GM23338 (cell line): ENCODE measurements around the gene ZBTB25. TPM values are rescaled to one million over a fixed set of nuclear protein-coding genes. Genes with fewer than 3 reads are reported as not detected.

ENCODE experiments used
- ATAC-seq: fragments of 200-7000 bp; cut with Tn5 transposase; 3 replicates; pipeline ENCODE4 v1.9.1; 2020
- DNase-seq: peaks from one replicate; pipeline ENCODE4 v3.0.0-alpha.2; 2015; ENCODE audit warnings: low spot score
- H2AFZ ChIP-seq: fragments of 200-600 bp; sonication (generic); 2 replicates; pipeline ENCODE4 v1.8.0; 2016; ENCODE audit warnings: antibody characterized with exemption, mild to moderate bottlenecking, moderate library complexity
- H3F3A ChIP-seq: fragments of 200-600 bp; sonication (generic); replicated peaks from 2 replicates; pipeline ENCODE4 v1.8.0; 2017; ENCODE audit warnings: antibody characterized with exemption, mixed run types, low read depth
- H3K27ac ChIP-seq: fragments of 200-600 bp; sonication (generic); 2 replicates; pipeline ENCODE4 v1.6.1; 2016; ENCODE audit warnings: low read depth
- H3K27me3 ChIP-seq: fragments of 200-600 bp; sonication (generic); 2 replicates; pipeline ENCODE4 v1.8.0; 2016; ENCODE audit warnings: mild to moderate bottlenecking, mixed run types, moderate library complexity; ENCODE audit not compliant: insufficient read depth
- H3K36me3 ChIP-seq: fragments of 200-600 bp; sonication (generic); 2 replicates; pipeline ENCODE4 v1.8.0; 2016; ENCODE audit warnings: mild to moderate bottlenecking; ENCODE audit not compliant: insufficient read depth
- H3K4me1 ChIP-seq: fragments of 200-600 bp; sonication (generic); 2 replicates; pipeline ENCODE4 v1.8.0; 2016; ENCODE audit warnings: mild to moderate bottlenecking, moderate library complexity; ENCODE audit not compliant: insufficient read depth
- H3K4me2 ChIP-seq: fragments of 200-600 bp; sonication (generic); 2 replicates; pipeline ENCODE4 v1.7.1; 2017; ENCODE audit warnings: mixed run types
- H3K4me3 ChIP-seq: fragments of 200-600 bp; sonication (generic); 2 replicates; pipeline ENCODE4 v1.6.1; 2016; ENCODE audit warnings: mixed run types
- H3K79me2 ChIP-seq: fragments of 200-600 bp; sonication (generic); replicated peaks from 2 replicates; pipeline ENCODE4 v1.8.0; 2017; ENCODE audit warnings: mild to moderate bottlenecking; ENCODE audit not compliant: insufficient read depth
- H3K9me2 ChIP-seq: fragments of 200-600 bp; sonication (generic); 2 replicates; pipeline ENCODE4 v1.8.0; 2017; ENCODE audit not compliant: insufficient read depth
- H4K20me1 ChIP-seq: fragments of 200-600 bp; sonication (generic); replicated peaks from 2 replicates; pipeline ENCODE4 v1.8.0; 2017; ENCODE audit warnings: mild to moderate bottlenecking; ENCODE audit not compliant: insufficient read depth
- H3K27ac Mint-ChIP-seq: 2 replicates; pipeline ENCODE4 v1.8.0; 2020; ENCODE audit warnings: inconsistent platforms, mild to moderate bottlenecking, moderate library complexity, mixed read lengths
- H3K27me3 Mint-ChIP-seq: 3 replicates; pipeline ENCODE4 v1.8.0; 2022; ENCODE audit warnings: low read depth, mild to moderate bottlenecking, moderate library complexity, mixed read lengths, inconsistent platforms; ENCODE audit not compliant: insufficient read depth, poor library complexity
- H3K36me3 Mint-ChIP-seq: 3 replicates; pipeline ENCODE4 v1.8.0; 2021; ENCODE audit warnings: low read depth, mild to moderate bottlenecking, inconsistent platforms, moderate library complexity, mixed read lengths
- H3K4me1 Mint-ChIP-seq: 3 replicates; pipeline ENCODE4 v1.8.0; 2020; ENCODE audit warnings: mild to moderate bottlenecking, inconsistent platforms, mixed read lengths
- H3K4me3 Mint-ChIP-seq: 3 replicates; pipeline ENCODE4 v1.8.0; 2021; ENCODE audit warnings: moderate library complexity, mild to moderate bottlenecking, inconsistent platforms, mixed read lengths
- H3K9me3 Mint-ChIP-seq: 3 replicates; pipeline ENCODE4 v1.8.0; 2020; ENCODE audit warnings: moderate library complexity, mild to moderate bottlenecking, inconsistent platforms, mixed read lengths
- CREB1 ChIP-seq: fragments of 250-450 bp; sonication (Bioruptor Pico); IDR thresholded peaks from 2 replicates; pipeline ENCODE4 v1.5.0; 2020; ENCODE audit warnings: low read depth, mild to moderate bottlenecking, moderate library complexity
- POLR2AphosphoS5 ChIP-seq: IDR thresholded peaks from 2 replicates; pipeline ENCODE4 v1.6.1; 2016; ENCODE audit warnings: antibody characterized with exemption, low read depth
- ZNF114 ChIP-seq: fragments of 250-450 bp; sonication (Bioruptor Pico); IDR thresholded peaks from 2 replicates; pipeline ENCODE4 v1.5.0; 2020; ENCODE audit warnings: mild to moderate bottlenecking, moderate library complexity
- ZNF331 ChIP-seq: fragments of 250-450 bp; sonication (Bioruptor Pico); IDR thresholded peaks from 2 replicates; pipeline ENCODE4 v1.5.0; 2020; ENCODE audit warnings: low read depth, mild to moderate bottlenecking, moderate library complexity
- polyA plus RNA-seq: library from polyadenylated mRNA; unstranded; fragments of >200 nt; fragmentation: Nextera tagmentation; extraction: Ambion mirVana; gene quantifications from 2 replicates; pipeline ENCODE4 v1.2.1, GENCODE V29; 2016
- total RNA-seq: library from RNA; depleted of rRNA; stranded (reverse); fragments of >200 nt; shearing (Covaris generic); gene quantifications from 2 replicates; pipeline ENCODE4 v1.2.3, GENCODE V29; 2014
- TF ChIP-seq, protein P1 (sequence below), 2 experiments: fragments of 200-600 bp in 1 of 2; sonication (generic) in 1 of 2; conservative IDR thresholded peaks; 2 replicates each; pipeline versions ENCODE4 v1.5.1 to v1.6.1; 2016 to 2017; ENCODE audit warnings: antibody characterized with exemption in 2 of 2, low read depth in 2 of 2, mild to moderate bottlenecking in 2 of 2, moderate library complexity in 1 of 2
- TF ChIP-seq, protein P2 (sequence below): IDR thresholded peaks from 2 replicates; pipeline ENCODE4 v1.6.1; 2016; ENCODE audit warnings: antibody characterized with exemption

Gene ZBTB25
- total and polyA plus RNA-seq, 2 experiments from 2014 or later = 5.8 to 8.0 TPM

DNA sequence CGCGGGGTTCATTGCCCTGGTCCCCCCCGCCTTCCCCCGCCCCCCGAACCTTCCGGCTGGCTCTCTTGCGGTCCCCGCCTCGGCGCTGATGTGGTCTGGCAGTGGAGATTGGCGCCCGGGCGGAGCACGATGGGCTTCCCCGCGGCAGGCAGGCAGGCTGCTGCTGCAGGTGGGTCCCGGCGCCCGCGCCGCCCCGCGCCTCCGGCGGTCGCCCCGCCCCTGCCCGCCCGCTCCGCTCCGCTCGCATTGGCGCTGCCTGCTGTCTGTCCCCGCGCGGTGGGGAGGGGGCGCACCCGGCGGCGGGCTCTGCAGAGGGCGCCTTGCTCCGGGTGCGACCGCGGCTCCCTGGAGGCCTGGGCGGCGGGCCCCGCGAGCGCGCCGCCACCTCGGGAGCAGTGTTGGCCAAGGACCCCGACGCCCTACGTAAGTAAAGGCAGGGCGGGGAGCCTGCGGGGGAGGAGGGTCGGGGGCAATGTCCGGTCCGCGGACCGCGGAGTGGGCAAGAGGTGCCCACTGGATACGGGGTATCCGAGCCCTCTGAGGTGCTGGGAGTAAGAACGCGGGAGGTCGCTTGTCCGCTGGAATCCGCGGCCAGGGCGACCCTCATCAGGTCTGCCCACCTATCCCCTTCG, 38.3 kb downstream of the ZBTB25 start, which contains the start of gene AKAP5:
Gene AKAP5, plus strand, starts transcription at position 309 of the 632 bp plus-strand sequence. CDS start 2,896 bp downstream, outside the sequence.
- H3K27ac Mint-ChIP-seq = no peak within 1 kb of the TSS
- ATAC-seq = peak; percentile 95
- Histone ChIP-seq H3K27ac (peak within 1 kb of the TSS; percentile 55), H3K27me3 (peaks cover 11% of the 10 kb centered on the region; the same call in 1 of the 2 replicates), H3K79me2 (no peaks in the 10 kb centered on the region), H3K9me2 (no peaks in the 10 kb centered on the region), H2AFZ (peak within 1 kb of the TSS; percentile 93), H4K20me1 (no peaks in the 10 kb centered on the region), H3K4me2 (peak within 1 kb of the TSS; percentile 92), H3K4me3 (peak within 1 kb of the TSS; percentile 90), H3K36me3 (no peaks in the 10 kb centered on the region), H3F3A (peaks cover 21% of the 10 kb centered on the region; the same call in 1 of the 2 replicates), H3K4me1 (0 out of 2 replicates have a peak, but pooled peaks cover 4% of the 10 kb centered on the region)
- H3K36me3 Mint-ChIP-seq = peaks cover 9% of the 10 kb centered on the region
- H3K4me3 Mint-ChIP-seq = peak within 1 kb of the TSS; percentile 75
- peaks cover 5% of the 10 kb centered on the region for H3K27me3 Mint-ChIP-seq
- TF ChIP-seq, protein P1, sequence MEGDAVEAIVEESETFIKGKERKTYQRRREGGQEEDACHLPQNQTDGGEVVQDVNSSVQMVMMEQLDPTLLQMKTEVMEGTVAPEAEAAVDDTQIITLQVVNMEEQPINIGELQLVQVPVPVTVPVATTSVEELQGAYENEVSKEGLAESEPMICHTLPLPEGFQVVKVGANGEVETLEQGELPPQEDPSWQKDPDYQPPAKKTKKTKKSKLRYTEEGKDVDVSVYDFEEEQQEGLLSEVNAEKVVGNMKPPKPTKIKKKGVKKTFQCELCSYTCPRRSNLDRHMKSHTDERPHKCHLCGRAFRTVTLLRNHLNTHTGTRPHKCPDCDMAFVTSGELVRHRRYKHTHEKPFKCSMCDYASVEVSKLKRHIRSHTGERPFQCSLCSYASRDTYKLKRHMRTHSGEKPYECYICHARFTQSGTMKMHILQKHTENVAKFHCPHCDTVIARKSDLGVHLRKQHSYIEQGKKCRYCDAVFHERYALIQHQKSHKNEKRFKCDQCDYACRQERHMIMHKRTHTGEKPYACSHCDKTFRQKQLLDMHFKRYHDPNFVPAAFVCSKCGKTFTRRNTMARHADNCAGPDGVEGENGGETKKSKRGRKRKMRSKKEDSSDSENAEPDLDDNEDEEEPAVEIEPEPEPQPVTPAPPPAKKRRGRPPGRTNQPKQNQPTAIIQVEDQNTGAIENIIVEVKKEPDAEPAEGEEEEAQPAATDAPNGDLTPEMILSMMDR (conservative IDR thresholded peaks at IDR 0.05; ENCODE audit: low read depth in 2 of 2) = peak in 1 of 2 experiments; percentile 28; a peak in 1 of 4 replicates
- TF ChIP-seq ZNF114 (CRISPR knock-in tag) (no peak), ZNF331 (CRISPR knock-in tag) (no peak), CREB1 (CRISPR knock-in tag) (peak; percentile 39; the same call in 1 of the 2 replicates)
- TF ChIP-seq, protein P2, sequence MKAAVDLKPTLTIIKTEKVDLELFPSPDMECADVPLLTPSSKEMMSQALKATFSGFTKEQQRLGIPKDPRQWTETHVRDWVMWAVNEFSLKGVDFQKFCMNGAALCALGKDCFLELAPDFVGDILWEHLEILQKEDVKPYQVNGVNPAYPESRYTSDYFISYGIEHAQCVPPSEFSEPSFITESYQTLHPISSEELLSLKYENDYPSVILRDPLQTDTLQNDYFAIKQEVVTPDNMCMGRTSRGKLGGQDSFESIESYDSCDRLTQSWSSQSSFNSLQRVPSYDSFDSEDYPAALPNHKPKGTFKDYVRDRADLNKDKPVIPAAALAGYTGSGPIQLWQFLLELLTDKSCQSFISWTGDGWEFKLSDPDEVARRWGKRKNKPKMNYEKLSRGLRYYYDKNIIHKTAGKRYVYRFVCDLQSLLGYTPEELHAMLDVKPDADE = no peak; the same call in 1 of the 2 replicates
- no peaks in the 10 kb centered on the region for H3K9me3 Mint-ChIP-seq
- peaks cover 11% of the 10 kb centered on the region; the same call in 2 of the 3 replicates for H3K4me1 Mint-ChIP-seq
- peak; percentile 91 for DNase-seq

DNA sequence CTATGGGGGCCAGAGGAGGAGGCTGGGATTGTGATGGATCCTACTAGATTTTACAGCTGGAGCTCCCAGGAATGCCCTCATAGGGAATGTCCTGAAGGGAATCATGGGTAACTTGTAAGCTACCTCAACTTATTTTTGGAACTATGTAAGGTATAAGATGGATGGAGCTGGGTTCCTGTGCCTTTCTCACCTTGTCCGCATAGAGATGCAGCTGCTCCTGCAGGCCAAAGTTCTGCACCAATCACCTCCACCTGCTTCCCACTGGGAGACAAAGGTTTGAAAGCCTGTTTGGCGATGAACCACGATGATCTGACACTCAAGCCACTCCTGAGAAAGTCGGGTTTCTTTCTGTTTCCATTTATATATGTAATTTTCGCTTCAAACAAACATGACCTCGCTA, 39.0 kb downstream of the ZBTB25 start:
- H4K20me1 ChIP-seq = no peaks in the 10 kb centered on the region
- H3K27me3 ChIP-seq = peaks cover 11% of the 10 kb centered on the region; the same call in 1 of the 2 replicates
- no peaks in the 10 kb centered on the region for H3K79me2 ChIP-seq
- no peak overlapping the region for H3K27ac Mint-ChIP-seq
- TF ChIP-seq POLR2AphosphoS5 = peak; percentile 29; the same call in 1 of the 2 replicates
- TF ChIP-seq, protein P1 (conservative IDR thresholded peaks at IDR 0.05; ENCODE audit: low read depth in 2 of 2) = no peak
- H3F3A ChIP-seq = peaks cover 21% of the 10 kb centered on the region; the same call in 1 of the 2 replicates
- peaks cover 5% of the 10 kb centered on the region for H3K27me3 Mint-ChIP-seq
- peaks cover 15% of the 10 kb centered on the region for H3K36me3 Mint-ChIP-seq
- H3K4me3 ChIP-seq = peak overlapping the region; percentile 90
- H2AFZ ChIP-seq = peak overlapping the region; percentile 81; the same call in 1 of the 2 replicates
- H3K27ac ChIP-seq = no peak overlapping the region; the same call in 1 of the 2 replicates
- peak overlapping the region; percentile 75 for H3K4me3 Mint-ChIP-seq
- H3K4me2 ChIP-seq = peak overlapping the region; percentile 92
- peaks cover 11% of the 10 kb centered on the region; the same call in 2 of the 3 replicates for H3K4me1 Mint-ChIP-seq
- H3K4me1 ChIP-seq = 0 out of 2 replicates have a peak, but pooled peaks cover 4% of the 10 kb centered on the region
- peak; percentile 32 for ATAC-seq
- H3K36me3 ChIP-seq = peaks cover 3% of the 10 kb centered on the region; the same call in 1 of the 2 replicates
- H3K9me3 Mint-ChIP-seq = no peaks in the 10 kb centered on the region
- peak; percentile 54 for DNase-seq
- no peaks in the 10 kb centered on the region for H3K9me2 ChIP-seq
